NCI-H2081 (cell line): ENCODE measurements around the gene AMER3.
A peak's percentile ranks its signal among the peaks of the same experiment; 100 is the strongest.

ENCODE experiments used
- DNase-seq, 2 experiments: peaks; one replicate each; lab custom pipeline; 2025; lab: John Stamatoyannopoulos, UW

The AMER3 gene

DNA sequence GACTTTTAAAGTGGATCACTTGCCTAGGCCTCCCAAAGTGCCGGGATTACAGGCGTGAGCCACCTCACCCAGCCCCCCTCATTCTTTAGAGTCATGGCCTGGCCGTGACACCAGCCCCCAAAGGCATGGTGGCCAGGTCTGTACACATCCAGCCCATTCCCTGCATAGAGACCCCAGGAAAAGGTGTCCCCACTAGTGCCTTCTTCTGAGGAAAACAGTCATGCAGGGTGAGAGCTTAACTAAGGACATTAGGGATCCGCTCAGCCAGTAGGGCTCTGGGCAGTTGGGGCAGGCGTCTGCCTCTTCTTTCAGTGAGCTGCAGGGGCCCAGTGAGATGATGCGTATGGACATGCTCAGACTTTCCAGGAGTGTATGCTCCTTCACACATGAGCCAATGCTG is 5.7 kb upstream of the AMER3 start:
- no peak for DNase-seq

DNA sequence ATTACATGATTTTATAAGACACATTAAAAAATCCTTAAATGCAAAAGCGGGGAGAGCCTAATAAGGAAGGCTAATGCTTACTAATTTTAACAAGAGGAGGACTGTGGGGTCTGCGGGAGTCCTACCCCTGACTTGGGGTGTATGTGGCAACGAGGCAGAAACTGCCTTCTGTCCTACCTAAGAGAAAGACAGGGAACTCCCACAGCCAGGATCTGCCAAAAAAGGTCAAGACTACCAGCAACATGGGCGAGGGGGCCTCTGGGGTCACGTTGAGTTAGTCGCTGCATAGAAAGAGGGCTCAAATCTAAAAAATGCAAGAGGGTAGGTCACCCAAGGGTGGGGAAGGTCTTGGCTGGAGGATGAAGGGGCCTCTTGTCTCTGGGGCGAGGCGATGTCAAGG is 529 bp upstream of the AMER3 start:
- DNase-seq = no peak

DNA sequence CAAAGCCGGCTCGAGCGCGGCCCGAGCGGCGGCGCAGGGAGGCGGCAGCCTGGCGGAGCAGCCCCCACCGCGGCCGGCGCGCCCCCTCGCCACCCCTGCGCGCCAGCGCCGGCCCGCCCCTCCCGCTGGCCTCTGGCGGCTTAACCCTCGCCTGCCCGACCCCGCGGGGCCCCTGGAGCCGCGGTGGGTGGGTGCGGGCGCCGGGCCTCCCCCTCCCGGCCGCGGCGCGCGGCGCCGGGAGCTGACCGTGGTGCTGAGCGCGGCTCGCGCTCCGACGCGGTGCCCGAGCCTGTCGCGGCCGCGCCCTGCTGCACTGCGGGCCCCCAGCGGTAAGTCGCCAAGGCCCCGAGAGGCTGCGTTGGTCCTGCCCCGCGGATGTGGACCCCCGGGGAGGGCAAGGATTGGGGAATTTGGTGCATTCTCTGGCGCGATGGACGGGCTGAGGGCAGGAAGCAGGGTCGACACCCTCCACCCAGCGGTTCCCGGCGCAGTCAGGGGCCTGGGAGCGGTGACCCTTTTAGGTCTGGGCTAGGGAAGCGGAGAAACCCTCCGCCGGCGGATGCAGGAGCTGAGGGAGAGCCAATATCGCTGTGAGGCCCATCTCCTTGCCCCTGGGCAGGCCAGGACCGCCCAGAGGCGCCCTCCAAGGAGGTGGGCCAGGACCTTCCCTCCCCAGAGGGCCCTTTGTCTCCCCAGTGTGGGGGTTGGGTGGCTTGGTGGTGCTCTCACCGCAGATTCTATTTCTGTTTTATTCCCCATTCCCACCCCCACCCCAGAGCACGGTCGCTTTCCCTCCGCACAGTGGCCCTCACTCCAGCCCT is 923 bp downstream of the AMER3 start:
- peak in 1 of 2 experiments; percentile 35 for DNase-seq

DNA sequence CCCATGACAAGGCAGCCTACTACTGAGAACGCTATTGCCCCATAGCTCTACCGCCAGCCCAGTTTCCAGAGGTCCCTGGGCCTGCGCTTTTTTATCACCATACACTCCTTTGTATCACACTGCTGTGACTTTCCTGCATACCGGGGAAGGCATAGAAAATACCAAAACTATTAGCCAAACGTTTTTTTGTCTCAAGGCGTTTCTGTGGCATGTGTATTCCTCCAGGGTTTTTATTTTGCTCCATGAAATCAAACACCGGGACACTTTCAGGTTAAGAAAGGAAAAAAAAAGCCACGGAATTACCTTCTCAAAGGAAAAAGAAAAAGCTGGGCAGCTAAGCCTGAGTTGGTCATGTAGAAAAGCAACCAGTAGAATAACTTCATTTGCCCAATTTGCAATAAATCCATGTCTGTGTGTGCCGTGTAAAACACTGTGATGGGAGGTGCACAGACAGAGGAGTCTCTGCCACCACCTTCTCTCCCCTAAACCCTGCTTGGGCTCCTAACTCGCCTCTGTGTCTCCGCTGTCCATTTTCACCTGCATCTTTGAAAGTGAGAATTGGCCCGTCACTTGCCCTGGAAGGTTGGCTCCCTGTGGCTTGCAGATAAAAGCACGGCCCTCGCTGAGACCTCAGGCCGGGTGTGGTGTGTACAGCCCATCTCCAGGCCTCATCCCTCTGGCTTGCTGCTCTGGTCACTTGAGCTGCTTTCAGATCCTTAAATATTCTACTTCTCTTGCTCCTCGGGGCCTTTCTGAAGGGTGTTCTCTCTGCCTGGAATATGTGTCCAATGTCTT is 1.7 kb downstream of the AMER3 start:
- DNase-seq = no peak

DNA sequence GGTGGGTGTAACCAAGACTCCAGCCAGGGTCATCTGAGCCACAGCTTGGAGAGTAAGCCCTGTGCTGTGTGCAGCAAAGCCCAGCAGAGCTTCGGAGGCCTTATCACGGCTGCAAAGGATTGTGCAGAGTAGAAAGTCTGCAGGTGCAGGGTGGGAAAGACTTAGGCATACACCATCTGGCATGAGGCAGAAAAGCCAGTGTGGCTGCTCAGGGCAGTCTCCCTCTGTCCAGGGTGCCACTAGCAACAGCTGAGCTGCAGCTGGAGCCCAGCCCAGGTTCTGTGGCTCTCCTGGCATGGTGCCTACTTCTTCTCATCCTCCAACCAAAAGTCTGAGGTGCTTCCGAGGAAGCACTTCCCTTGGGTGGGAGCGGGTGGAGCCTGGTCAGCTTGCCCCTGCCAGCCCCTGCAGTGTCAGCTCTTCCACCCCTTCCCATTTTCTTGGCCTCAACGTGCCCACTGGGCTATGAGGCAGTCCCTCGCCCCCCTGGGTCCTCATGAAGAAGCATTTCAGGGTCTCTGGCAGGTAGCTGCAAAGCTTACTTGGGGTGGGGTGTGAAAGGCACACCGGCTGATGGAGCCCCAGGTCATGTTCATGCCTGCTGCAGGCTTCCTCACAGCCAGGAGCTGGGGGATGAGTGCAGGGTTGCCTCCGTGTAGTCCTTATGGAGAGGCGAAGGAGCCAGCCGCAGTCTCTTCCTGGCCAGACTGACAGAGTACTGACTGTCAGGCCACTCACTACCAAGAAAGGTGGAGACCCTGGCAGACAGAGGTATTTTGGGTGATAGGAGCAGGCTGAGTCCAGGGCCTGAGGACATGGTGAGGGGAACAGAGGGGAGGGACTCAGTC is 4.8 kb downstream of the AMER3 start:
- DNase-seq = peak; percentile 18 to 47

DNA sequence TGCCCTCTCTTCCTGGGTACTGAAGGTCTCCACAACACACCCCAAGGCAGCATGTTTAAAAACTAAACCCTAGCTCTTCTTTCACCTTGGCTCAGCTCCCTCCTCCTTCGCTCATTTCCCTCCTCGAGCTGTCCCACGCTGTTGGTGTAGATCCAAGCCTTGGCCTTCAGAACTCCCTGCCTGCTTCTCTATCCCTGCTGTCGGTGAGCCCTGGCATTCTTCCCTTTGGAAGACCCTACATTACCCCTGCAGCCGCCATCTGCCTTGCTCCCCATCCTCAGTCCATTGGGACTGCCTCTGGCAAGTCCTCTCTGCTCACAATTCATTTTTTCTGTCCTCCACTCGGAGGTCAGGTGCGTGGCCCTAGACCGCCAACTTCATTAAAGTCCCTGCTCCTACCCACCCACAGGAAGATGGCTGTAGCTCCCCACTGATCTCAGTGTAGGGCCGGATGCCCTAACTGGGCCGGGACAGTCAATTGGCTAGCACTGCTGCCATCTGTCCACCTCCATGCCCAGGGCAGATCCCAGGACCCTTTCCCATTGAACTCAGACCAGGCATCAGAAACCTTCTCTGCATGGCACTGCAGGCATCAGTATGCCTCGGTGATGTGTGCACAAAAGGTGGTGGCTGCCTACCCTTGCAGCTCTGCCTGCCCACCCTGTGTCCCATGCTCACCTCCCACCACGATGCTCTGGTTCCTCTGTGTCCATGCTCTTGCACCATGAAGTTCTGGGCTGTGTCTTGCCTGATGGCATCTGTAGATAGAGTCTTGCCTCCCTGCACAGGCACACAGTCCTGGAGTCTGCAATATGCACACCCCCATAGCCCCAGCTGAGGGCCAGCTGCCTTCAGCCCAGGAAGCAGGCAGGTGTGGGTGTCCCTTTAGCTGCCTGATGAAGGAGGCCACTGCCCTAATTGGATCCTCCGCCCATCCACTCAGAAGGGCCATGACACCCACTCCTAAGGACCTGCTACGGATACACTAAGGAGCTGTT is 5.7 kb downstream of the AMER3 start:
- DNase-seq = no peak

DNA sequence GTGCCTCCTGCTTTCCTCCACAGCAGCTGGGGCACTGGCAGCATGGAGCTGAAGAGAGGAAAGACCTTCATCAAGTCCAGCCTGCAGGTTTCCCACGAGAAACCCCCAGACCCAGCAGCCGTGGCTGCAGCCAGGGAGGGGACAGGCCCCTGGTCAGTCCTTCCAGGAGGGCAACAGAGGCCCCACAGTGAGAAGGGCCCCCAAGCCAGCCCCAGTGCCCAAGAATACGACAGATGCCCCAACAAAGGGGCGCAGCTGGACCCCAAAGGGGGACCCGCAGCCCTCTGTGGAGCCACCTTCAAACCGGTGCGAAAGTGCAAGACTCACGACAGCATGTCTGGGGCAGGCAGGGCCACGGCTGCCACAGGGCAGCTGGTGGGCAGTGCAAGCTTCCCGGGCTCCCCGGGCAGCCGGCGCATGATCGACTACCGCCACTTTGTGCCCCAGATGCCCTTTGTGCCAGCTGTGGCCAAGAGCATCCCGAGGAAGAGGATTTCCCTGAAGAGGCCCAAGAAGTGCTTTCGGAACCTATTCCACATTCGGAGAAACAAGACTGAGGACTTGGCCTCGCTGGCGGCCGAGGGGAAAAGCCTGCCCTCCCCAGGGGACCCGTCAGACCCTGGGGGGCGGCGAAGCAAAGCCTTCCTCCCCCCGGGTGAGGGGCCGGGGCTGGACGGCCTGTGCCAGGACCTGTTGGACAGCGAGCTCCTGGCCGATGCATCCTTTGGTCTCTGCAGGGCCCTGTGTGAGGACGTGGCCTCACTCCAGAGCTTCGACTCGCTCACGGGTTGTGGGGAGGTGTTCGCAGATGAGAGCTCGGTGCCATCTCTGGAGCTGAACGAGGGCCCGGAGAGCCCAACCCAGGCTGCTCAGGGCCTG is 6.9 kb downstream of the AMER3 start:
- DNase-seq = no peak

DNA sequence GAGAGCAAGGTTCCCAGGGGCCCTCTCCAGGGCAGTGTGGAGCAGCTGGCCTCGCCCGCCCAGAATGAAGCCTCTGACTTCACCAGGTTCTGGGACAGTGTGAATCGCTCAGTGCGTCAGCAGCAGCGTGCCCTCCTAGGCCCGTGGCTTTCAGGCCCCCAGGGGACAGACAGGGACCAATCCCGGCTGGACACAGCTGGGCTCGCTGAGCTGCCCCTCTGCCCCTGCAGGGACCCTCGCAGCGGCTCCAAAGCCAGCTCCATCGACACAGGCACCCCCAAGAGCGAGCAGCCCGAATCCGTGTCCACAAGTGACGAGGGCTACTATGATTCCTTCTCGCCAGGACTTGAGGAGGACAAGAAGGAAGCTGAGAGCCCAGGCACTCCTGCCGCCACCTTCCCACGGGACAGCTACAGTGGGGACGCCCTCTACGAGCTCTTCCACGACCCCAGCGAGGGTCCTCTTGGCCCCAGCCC is 7.6 kb downstream of the AMER3 start:
- no peak for DNase-seq

DNA sequence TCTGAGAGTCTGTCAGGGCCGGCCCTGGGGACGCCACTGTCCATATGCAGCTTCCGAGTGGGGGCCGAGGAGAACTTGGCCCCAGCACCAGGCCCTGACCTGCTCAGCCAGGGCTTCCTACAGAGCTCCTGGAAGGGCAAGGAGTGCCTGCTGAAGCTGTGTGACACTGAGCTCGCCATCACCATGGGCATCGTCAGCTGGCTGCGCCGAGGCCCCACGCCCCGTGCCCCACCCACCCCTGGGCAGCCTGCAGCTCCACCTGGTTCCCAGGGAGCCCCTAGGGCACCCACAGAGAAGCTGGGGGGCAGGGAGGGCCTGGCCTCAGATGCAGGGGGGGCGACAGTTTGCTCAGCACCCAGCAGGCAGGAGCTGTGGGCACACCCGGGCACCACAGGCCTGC is 8.1 kb downstream of the AMER3 start:
- no peak for DNase-seq

DNA sequence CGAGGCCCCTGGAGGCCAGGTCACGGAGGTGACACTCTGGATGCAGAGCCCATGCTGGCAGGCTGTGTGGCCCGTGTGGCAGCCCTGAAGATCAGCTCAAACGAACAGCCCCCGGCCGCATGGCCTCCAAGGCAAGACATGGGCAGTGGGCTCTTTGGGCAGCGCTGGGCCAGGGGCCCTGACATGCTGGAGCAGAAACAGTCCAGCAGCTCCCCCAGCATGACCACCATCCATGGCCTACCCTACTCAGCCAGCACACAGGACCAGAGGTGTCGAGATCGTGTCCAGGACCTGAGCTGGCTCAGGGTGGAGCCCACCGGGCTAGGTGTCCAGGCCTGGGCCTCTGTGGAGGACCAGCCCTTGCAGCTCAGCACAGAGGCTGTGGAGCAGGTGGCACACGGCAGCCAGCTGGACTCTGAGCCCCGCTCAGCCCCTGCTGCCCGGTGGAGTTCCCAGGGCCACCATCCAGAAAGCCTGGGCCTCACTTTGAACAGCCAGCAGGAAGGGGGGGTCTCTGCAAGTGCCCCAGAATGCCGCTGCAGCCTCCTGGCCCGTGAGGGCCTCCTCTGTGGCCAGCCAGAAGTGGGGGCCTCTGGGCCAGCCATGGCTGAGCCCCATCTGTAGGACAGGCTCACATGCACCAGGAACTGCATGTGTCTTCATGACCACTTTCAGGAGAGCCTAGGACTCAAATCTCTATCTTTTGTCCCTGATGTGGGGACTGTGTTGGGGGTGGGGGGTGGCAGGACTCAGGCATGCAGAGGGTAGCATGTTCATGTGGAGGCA is 8.9 kb downstream of the AMER3 start:
- no peak for DNase-seq

DNA sequence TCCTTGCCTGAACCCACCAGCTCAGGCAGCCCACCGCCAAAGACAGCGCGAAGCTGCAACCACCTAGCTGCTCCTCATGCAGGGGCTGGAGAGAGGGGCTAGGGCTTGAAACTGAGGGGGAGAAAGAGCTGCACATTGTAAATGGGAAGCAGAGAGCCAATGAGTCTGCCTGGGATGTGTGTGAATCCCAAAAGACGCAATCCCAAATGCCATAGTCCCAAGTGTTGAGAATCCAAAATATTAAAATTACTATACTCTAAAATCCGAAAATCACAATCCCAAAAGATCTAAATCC is 9.4 kb downstream of the AMER3 start:
- no peak for DNase-seq

DNA sequence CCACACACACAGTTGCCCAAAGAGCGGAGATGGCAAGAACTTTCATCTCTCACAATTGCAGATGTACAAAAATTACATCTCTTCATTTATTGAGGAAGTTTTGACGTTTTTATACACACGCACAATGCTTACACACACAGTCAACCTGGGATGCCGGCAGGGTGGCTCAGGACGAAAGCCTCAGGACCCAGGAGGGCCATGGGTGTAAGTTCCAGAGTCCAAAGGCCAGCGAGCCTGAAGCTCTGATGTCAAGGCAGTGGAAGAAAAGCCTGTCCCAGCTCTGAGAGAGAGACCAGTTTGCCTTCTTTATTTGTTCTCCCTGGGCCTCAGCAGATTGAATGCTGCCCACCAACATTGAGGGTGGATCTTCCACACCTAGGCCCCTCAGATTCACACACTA is 10.1 kb downstream of the AMER3 start:
- no peak for DNase-seq

DNA sequence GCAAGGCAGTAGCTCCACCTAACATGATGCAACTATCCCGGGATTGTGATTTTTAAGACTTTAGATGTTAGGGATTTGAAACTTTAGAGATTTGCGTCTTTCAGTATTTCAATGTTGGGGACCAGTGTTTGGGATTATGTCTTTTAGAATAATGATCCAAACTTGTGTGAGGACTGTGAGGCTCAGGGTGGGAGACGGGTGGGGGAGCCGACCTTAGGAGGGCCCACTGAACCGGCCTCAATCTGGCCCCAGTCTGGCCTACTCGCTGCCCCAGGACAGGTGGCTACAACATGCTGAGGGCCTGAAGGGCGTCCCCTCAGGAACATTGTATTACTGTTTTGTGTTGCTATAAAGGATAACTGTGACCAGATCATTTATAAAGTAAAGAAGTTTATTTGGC is 10.7 kb downstream of the AMER3 start:
- no peak for DNase-seq

DNA sequence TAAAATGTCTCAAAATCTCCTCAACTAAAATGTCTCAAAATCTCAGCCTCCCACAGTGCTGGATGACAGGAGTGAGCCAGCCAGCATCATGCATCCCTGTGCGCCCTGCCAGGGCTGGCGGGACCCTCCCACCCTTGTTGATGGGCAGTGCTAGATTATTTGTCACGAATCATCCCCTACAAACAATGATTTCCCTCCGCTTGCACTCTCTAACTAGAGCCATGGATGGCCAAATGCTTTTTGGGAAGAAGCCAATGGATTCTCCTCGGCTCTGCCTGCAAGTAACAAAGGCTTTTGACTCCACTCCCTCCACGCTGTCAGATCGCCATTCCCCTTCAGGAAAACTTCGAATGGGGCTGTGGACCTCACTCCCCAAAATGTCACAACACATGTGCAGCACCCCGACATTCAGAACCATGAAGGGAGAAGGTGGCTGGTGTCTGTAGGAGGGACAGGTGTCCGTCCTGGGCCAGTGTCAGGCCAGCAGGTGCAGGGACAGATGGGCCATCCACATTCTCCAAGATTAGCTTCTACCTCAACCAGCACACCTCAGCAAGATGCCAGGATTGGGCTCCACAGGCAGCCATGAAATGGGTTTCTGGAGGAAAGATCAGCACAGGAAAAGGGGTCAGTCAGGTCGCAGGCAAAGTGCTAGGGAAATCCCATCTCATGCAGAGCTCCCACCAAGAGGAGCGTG is 11.5 kb downstream of the AMER3 start:
- no peak for DNase-seq

DNA sequence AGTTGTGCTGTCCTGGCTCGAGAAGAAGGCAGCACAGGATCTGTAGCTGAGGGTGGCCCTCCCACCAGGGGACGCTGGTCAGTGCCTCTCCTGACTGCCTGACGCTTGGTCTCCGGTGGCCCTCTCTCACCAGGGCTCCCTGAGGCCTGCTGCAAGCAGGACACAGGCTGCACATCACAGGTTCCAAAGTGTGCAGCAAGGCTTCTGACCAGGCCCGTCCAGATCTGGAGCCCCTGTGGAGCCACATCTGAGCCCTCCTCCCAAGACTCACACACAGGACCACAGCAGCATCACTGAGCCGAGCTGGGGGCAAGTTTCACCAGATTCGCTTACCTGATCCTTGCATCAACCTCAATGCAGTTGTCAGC is 12.1 kb downstream of the AMER3 start:
- no peak for DNase-seq

DNA sequence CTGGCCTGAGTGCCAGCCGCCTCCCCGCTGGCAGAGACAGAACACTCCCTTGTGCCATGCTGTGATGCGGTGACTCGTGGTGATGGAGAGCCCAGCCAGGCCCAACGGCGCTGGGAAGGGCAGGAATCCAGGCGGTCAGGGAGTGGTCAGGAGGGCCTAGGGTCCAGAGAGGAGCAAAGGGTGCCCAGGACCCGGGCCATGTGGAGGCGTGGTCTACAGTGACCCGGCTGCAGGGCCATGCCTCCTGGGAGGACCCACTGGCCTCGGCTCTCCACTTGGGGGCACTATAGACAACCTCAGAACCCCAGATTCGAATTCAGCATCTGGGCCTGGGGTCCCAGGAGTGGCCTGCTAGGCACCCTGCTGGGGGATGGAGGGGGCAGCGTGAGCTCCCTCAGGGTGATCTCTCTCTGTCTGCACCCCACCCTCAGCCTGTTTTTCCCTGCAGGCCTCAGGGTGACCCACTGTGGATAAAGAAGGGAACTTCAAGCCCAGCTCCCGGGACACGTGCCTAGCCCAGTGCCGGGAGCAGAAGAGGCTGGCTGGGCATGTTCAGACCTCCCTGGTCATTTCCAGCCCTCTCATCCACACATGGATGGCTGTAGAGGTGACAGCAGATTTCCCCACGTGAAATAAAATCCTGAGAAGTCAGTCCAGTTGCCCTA is 13.0 kb downstream of the AMER3 start:
- DNase-seq = no peak

DNA sequence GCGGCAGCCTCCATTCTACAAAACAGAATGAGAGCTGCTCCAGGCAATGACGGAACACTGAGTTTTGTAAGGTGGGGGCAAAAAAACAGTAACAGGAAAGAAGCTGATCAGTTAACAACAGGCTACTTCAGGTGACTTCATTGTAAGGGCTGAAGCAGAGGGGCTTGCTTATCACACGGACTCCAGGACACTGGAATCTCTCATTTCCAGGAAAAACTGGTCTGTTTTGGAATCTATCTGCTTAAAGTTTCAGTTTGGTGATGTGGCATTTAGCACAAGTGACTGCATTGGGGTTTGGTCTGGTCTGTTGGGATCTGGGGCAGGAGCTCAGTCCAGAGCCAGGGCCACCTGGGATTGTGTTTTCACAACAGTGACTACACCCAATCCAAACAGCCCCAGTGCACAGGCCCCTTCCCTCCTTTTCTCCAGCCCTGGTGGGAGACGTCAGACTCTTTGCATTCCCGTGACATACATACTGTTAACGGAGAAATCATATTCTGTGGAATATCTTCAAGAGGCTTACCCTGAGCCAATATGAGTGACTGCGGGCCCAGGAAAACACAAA is 14.1 kb downstream of the AMER3 start:
- DNase-seq = no peak

DNA sequence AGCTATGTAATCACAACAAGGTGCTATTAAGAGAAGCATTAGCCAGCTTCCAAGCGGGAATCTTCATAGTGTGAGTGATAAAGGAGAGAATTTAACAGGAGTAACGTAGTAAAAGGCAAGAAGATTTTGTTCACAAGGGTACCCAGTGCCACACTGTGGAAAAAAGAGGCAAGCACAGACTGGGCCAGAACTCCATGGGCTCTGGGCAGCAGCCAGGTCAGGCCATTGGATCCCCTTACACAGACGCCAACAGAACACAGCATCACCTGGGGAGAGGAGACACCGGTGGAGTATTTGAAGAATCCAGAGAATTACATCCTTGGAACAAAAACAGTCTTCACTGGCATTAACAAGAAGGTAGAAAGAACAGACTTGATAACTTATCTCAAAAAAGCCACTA is 21.2 kb downstream of the AMER3 start:
- DNase-seq = no peak
